Fibroblast of the aortic adventitia (primary cell): Measurements from ENCODE around the gene RFXANK. TPM values are rescaled to one million over a fixed set of nuclear protein-coding genes. Genes with fewer than 3 reads are reported as not detected.

Experiments
- DNase-seq: peaks from one replicate; pipeline ENCODE4 v3.0.0-alpha.2; 2010; ENCODE audit warnings: low read depth
- H3K4me3 ChIP-seq: 2 replicates; pipeline ENCODE4 v1.5.1; 2011; ENCODE audit warnings: low read depth, mild to moderate bottlenecking, control low read depth, low read length, moderate library complexity
- CTCF ChIP-seq: IDR thresholded peaks from 2 replicates; pipeline ENCODE4 v1.5.1; 2011; ENCODE audit warnings: mild to moderate bottlenecking, low read length, control low read depth, inconsistent platforms; ENCODE audit not compliant: insufficient read depth
- total RNA-seq: library from RNA; depleted of rRNA; stranded (reverse); fragments of >200 nt; gene quantifications from 2 replicates; pipeline ENCODE4 v1.2.3, GENCODE V29; 2012; ENCODE audit warnings: low replicate concordance

The RFXANK gene
- total RNA-seq, 1 donor, result 38.0 TPM

GRCh38 chr19:19149435-19149834, 42.6 kb upstream of the RFXANK start:
- DNase-seq, result peak; percentile 30
- TF ChIP-seq CTCF, result no peak
- H3K4me3 ChIP-seq, result no peak overlapping the region

DNA sequence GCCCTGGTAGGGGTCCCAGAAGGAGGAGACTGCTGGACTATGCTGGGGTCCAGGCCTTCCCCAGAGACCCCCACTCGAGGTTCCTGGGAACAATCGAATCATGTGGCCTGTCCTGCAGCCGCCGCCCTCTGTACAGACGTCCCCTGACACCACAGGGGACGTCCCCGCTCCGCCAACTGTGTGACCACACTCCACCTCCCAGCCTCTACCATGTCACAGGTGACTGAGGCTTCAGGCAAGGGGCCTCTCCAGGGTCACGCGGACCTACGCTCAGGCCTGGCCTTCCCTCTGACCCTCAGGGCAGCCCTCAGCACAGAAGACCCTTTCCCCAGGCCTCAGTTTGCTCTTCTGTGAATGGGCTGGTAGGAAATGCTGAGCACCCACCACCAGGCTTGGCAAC, 40.6 kb upstream of the RFXANK start:
- no peak for TF ChIP-seq CTCF
- no peak overlapping the region for H3K4me3 ChIP-seq
- DNase-seq, result no peak

GRCh38 chr19:19152668-19153384, 39.2 kb upstream of the RFXANK start:
- DNase-seq, result no peak
- TF ChIP-seq CTCF, result no peak
- H3K4me3 ChIP-seq, result no peak overlapping the region

DNA sequence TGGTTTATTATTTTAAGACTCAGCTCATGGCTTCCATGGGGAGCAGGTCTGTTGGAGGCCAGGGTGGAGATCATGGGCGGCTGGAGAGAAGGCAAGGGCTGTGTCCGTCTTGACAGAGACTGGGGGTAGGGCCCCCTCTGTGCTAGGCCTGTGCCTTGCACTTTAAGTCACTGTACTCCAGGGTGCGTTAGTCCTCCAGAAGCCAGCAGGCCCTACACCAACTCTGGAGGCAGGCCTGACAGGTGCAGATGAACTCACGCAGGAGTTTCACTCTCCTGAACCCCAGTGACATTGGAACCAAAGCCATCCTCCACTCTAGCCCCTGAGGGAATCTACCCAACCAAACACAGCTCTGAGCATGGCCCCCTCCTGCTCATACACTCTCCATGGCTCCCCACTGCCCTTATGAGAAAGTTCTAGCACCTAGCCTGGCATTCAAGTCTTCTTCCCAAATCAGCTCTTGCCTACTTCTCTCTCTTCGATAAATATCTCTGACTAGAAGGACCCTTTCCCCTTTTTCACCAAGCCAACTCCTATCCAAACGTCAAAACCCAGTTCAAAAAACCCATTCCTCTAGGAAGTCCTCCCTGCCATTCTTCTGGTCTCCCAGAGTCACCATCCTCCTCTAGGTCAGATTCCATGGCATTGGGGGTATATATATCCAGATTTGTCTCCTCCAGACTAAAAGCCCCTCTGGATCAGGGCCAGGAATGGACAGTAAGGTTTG, 37.1 kb upstream of the RFXANK start:
- TF ChIP-seq CTCF, result no peak

DNA sequence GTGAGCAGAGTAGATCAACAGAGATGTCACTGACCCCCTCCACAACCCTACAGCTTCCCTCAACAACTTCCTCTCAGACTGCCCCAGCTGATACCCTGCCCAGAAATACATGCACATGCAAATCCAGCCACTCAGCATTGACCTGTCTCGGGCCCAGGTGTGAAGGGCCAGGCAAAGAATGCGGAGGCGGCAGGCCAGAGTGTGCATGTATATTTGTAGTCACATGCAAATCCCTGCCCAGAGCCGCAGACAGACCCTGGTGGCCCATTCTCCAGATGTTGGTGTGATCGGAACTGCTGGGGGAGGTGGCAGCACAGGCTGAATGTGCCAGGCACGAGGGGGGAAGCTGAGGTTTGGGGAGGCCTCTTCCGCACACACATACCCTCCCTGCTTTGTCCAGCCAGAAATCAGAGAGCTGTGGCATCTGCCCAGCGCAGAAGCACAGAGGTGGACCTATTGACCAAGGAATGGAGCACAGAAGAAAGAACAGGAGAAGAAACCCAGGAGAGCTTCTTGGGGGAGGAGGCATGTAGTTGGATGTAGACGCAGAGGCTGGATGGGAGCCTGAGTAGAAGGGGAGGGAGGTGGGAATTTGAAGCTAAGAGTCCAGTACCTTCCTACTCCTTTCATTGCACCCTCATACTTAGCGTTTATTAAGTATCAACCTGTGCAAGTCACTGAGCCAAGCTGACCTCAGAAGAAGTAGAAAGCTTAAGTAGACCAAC, 36.4 kb upstream of the RFXANK start:
- TF ChIP-seq CTCF, result no peak
- no peak overlapping the region for H3K4me3 ChIP-seq
- DNase-seq, result no peak

More for the DNA sequence above, 37.1 kb upstream of the RFXANK start:
- H3K4me3 ChIP-seq, result no peak overlapping the region
- DNase-seq, result no peak

- no peak for TF ChIP-seq CTCF
- no peak for DNase-seq
- H3K4me3 ChIP-seq, result no peak overlapping the region
These were observed 34.2 kb upstream of the RFXANK start for GRCh38 chr19:19157808-19158207.
